Measurements from ENCODE around the gene MYCBPAP. TPM values are rescaled to one million over a fixed set of nuclear protein-coding genes. Genes with fewer than 3 reads are reported as not detected.

The MYCBPAP gene
- polyA plus RNA-seq, 3 donors, result not detected

DNA sequence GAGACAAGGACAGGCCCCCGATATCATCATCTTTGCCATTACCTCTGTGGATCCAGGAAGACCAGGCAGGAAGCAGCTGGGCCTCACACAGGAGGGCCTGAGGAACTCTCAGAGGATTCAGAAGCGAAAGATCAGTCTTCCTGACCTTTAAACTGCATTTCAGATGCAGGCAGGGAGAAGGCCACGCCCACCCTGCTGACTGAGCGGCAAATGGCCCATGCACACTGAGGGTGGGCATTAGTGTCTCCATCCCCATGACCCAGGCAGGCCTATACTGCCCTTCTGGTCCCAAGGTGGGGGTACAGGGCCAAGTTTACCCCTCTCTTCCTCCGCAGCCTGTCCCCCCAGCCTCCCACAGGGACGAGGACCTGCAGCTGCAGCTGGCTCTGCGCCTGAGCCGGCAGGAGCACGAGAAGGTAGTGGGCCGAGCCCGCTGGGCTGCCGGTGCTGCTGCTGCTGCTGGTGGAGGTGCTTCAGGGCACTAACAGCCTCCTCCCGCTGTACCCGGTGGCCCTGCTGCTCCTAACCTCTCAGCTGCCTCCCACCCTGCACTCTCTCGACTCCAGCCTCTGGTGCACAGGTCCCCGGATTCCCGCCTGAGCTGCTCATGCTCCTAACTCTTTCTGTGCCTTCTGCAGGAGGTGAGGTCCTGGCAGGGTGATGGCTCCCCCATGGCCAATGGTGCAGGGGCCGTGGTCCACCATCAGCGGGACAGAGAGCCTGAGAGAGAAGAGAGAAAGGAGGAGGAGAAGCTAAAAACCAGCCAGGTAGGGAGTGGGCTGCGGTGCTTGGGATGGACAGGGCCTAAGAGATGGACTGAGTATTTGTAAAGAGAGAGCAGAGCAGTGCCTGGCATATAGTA, 30.5 kb downstream of the MYCBPAP start:
- H3K79me2 ChIP-seq (ENCODE audit: insufficient read depth, low read length), result no peaks in the 10 kb centered on the region
- DNase-seq, result no peak
- intact Hi-C loops (cut with micrococcal nuclease), result no loop called here
- peaks cover 18% of the 10 kb centered on the region for H3K4me1 Mint-ChIP-seq
- no peak overlapping the region for H3K4me3 ChIP-seq (replicated peaks in 1 of 3; ENCODE audit: low read depth in 2 of 3, low read length in 3 of 3)
- H3K36me3 ChIP-seq (replicated peaks in 1 of 2; ENCODE audit: control insufficient read depth in 1 of 2, insufficient read depth in 2 of 2, low read length in 2 of 2), result no peaks in the 10 kb centered on the region
- no peak overlapping the region for H3K4me2 ChIP-seq (replicated peaks; ENCODE audit: extremely low read depth, low read length, poor library complexity, severe bottlenecking)
- H3K27me3 ChIP-seq (ENCODE audit: control insufficient read depth in 2 of 2, insufficient read depth in 2 of 2, low read length in 2 of 2), result peaks cover 3 to 13% of the 10 kb centered on the region in 2 donors
- 92% methylated on average over 15 of the region's 20 CpGs for WGBS (ENCODE audit: insufficient coverage)
- no peak overlapping the region for H2AFZ ChIP-seq (ENCODE audit: insufficient read depth, low read depth, low read length, poor library complexity, severe bottlenecking)
- no peaks in the 10 kb centered on the region for H4K20me1 ChIP-seq (ENCODE audit: insufficient read depth, low read length)
- no peak overlapping the region for H3K4me3 Mint-ChIP-seq
- H3K4me1 ChIP-seq (ENCODE audit: control insufficient read depth in 1 of 2, insufficient read depth in 2 of 2, low read length in 2 of 2), result peaks cover 15 to 27% of the 10 kb centered on the region in 2 donors
- no peak overlapping the region for H3K9ac ChIP-seq (ENCODE audit: insufficient read depth, low read length, poor library complexity, severe bottlenecking)
- no peak overlapping the region for H3K27ac ChIP-seq (ENCODE audit: low read depth in 1 of 2, low read length in 2 of 2)
- peaks cover 0 to 3% (median 0%) of the 10 kb centered on the region in 7 donors for H3K9me3 Mint-ChIP-seq
- no peak overlapping the region for H3K27ac Mint-ChIP-seq
- peaks cover 19 to 28% (median 20%) of the 10 kb centered on the region in 3 donors for H3K27me3 Mint-ChIP-seq (ENCODE audit: low read depth in 3 of 3)
- H3K9me3 ChIP-seq (replicated peaks in 1 of 2; ENCODE audit: control insufficient read depth in 1 of 2, insufficient read depth in 1 of 2, low read length in 2 of 2), result no peaks in the 10 kb centered on the region
- no peaks in the 10 kb centered on the region for H3K36me3 Mint-ChIP-seq
- TF ChIP-seq, protein P1, sequence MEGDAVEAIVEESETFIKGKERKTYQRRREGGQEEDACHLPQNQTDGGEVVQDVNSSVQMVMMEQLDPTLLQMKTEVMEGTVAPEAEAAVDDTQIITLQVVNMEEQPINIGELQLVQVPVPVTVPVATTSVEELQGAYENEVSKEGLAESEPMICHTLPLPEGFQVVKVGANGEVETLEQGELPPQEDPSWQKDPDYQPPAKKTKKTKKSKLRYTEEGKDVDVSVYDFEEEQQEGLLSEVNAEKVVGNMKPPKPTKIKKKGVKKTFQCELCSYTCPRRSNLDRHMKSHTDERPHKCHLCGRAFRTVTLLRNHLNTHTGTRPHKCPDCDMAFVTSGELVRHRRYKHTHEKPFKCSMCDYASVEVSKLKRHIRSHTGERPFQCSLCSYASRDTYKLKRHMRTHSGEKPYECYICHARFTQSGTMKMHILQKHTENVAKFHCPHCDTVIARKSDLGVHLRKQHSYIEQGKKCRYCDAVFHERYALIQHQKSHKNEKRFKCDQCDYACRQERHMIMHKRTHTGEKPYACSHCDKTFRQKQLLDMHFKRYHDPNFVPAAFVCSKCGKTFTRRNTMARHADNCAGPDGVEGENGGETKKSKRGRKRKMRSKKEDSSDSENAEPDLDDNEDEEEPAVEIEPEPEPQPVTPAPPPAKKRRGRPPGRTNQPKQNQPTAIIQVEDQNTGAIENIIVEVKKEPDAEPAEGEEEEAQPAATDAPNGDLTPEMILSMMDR (IDR thresholded peaks at IDR 0.05), result no peak

GRCh38 chr17:50539762-50540559, 31.7 kb downstream of the MYCBPAP start:
- peaks cover 8 to 22% (median 16%) of the 10 kb centered on the region in 3 donors for H3K27me3 Mint-ChIP-seq (ENCODE audit: low read depth in 3 of 3)
- no peaks in the 10 kb centered on the region for H4K20me1 ChIP-seq (ENCODE audit: insufficient read depth, low read length)
- no peak overlapping the region for H3K4me3 ChIP-seq (replicated peaks in 1 of 3; ENCODE audit: low read depth in 2 of 3, low read length in 3 of 3)
- H3K4me1 Mint-ChIP-seq, result peaks cover 22% of the 10 kb centered on the region
- no peak overlapping the region for H3K9ac ChIP-seq (ENCODE audit: insufficient read depth, low read length, poor library complexity, severe bottlenecking)
- H3K36me3 Mint-ChIP-seq, result no peaks in the 10 kb centered on the region
- H3K36me3 ChIP-seq (replicated peaks in 1 of 2; ENCODE audit: control insufficient read depth in 1 of 2, insufficient read depth in 2 of 2, low read length in 2 of 2), result no peaks in the 10 kb centered on the region
- intact Hi-C loops (cut with micrococcal nuclease), result loop anchor here (5.0 to 10.0 kb wide), 4 partner anchors 55 to 305 kb away; partner anchors contain the start of gene ANKRD40 (in 1 of the 2)
- TF ChIP-seq, protein P1 (IDR thresholded peaks at IDR 0.05), result no peak
- no peak overlapping the region for H3K27ac ChIP-seq (ENCODE audit: low read depth in 1 of 2, low read length in 2 of 2)
- no peaks in the 10 kb centered on the region for H3K9me3 ChIP-seq (replicated peaks in 1 of 2; ENCODE audit: control insufficient read depth in 1 of 2, insufficient read depth in 1 of 2, low read length in 2 of 2)
- peaks cover 17 to 23% of the 10 kb centered on the region in 2 donors for H3K4me1 ChIP-seq (ENCODE audit: control insufficient read depth in 1 of 2, insufficient read depth in 2 of 2, low read length in 2 of 2)
- 83% methylated on average over 10 of the region's 15 CpGs for WGBS (ENCODE audit: insufficient coverage)
- no peaks in the 10 kb centered on the region for H3K9me3 Mint-ChIP-seq
- peak overlapping the region in 2 of 7 donors; percentile 25 to 46 for H3K27ac Mint-ChIP-seq
- peak overlapping the region in 1 of 2 donors; percentile 31 for H3K4me3 Mint-ChIP-seq
- peaks cover 0 to under 1% of the 10 kb centered on the region in 2 donors for H3K27me3 ChIP-seq (ENCODE audit: control insufficient read depth in 2 of 2, insufficient read depth in 2 of 2, low read length in 2 of 2)
- no peak for DNase-seq
- H3K4me2 ChIP-seq (replicated peaks; ENCODE audit: extremely low read depth, low read length, poor library complexity, severe bottlenecking), result no peak overlapping the region
- H2AFZ ChIP-seq (ENCODE audit: insufficient read depth, low read depth, low read length, poor library complexity, severe bottlenecking), result no peak overlapping the region
- no peaks in the 10 kb centered on the region for H3K79me2 ChIP-seq (ENCODE audit: insufficient read depth, low read length)
